Smooth muscle cell (in vitro differentiated cells): ENCODE measurements around the gene GPR39. TPM values are rescaled to one million over a fixed set of nuclear protein-coding genes. Genes with fewer than 3 reads are reported as not detected.

Experiments used
- DNase-seq: peaks from one replicate; lab custom pipeline; 2025; ENCODE audit not compliant: unreplicated experiment; lab: John Stamatoyannopoulos, UW
- H2AFZ ChIP-seq: fragments of 200-600 bp; sonication (generic); 2 replicates; pipeline ENCODE4 v1.6.0; 2016; ENCODE audit warnings: antibody characterized with exemption, low read depth, mild to moderate bottlenecking
- H3F3A ChIP-seq: fragments of 200-600 bp; sonication (generic); 2 replicates; pipeline ENCODE4 v1.6.0; 2017; ENCODE audit warnings: antibody characterized with exemption, low read depth
- H3K27ac ChIP-seq: fragments of 200-600 bp; sonication (generic); 2 replicates; pipeline ENCODE4 v1.5.1; 2016; ENCODE audit warnings: low read depth, mild to moderate bottlenecking
- H3K27me3 ChIP-seq: fragments of 200-600 bp; sonication (generic); 2 replicates; pipeline ENCODE4 v1.6.1; 2016; ENCODE audit warnings: low read depth, mild to moderate bottlenecking
- H3K36me3 ChIP-seq: fragments of 200-600 bp; sonication (generic); 2 replicates; pipeline ENCODE4 v1.5.1; 2016; ENCODE audit warnings: low read depth
- H3K4me1 ChIP-seq: fragments of 200-600 bp; sonication (generic); 2 replicates; pipeline ENCODE4 v1.5.1; 2016; ENCODE audit warnings: low read depth
- H3K4me2 ChIP-seq: fragments of 200-600 bp; sonication (generic); 2 replicates; pipeline ENCODE4 v1.6.0; 2016; ENCODE audit warnings: mild to moderate bottlenecking
- H3K4me3 ChIP-seq: fragments of 200-600 bp; sonication (generic); 2 replicates; pipeline ENCODE4 v1.5.1; 2016; ENCODE audit warnings: mild to moderate bottlenecking
- H3K79me2 ChIP-seq: fragments of 200-600 bp; sonication (generic); 2 replicates; pipeline ENCODE4 v1.6.0; 2016; ENCODE audit warnings: low read depth, mild to moderate bottlenecking
- H3K9ac ChIP-seq: fragments of 200-600 bp; sonication (generic); 2 replicates; pipeline ENCODE4 v1.6.0; 2016; ENCODE audit warnings: low read depth
- H3K9me3 ChIP-seq: fragments of 200-600 bp; sonication (generic); replicated peaks from 2 replicates; pipeline ENCODE4 v1.5.1; 2016; ENCODE audit warnings: low read depth
- H4K20me1 ChIP-seq: fragments of 200-600 bp; sonication (generic); 2 replicates; pipeline ENCODE4 v1.6.0; 2016; ENCODE audit warnings: low read depth
- CTCF ChIP-seq: fragments of 200-600 bp; sonication (generic); IDR thresholded peaks from 2 replicates; pipeline ENCODE4 v1.5.1; 2017; ENCODE audit warnings: borderline replicate concordance, mild to moderate bottlenecking, antibody characterized with exemption; ENCODE audit not compliant: insufficient read depth, poor library complexity, severe bottlenecking
- whole genome bisulfite sequencing: methylation state at CpG from one replicate; pipeline ENCODE4 v1.1.7; 2016; ENCODE audit warnings: low lambda C conversion rate; 5-methylcytosine and 5-hydroxymethylcytosine counted together
- polyA plus RNA-seq: library from polyadenylated mRNA; unstranded; fragments of >200 nt; fragmentation: Nextera tagmentation; extraction: Ambion mirVana; gene quantifications from 2 replicates; pipeline ENCODE4 v1.2.1, GENCODE V29; 2016
- total RNA-seq: library from RNA; depleted of rRNA; stranded (reverse); fragments of >200 nt; gene quantifications from 2 replicates; pipeline ENCODE4 v1.2.3, GENCODE V29; 2014

GPR39 gene
- total and polyA plus RNA-seq, 2 experiments from 2014 or later = 0.87 to 1.4 TPM

DNA sequence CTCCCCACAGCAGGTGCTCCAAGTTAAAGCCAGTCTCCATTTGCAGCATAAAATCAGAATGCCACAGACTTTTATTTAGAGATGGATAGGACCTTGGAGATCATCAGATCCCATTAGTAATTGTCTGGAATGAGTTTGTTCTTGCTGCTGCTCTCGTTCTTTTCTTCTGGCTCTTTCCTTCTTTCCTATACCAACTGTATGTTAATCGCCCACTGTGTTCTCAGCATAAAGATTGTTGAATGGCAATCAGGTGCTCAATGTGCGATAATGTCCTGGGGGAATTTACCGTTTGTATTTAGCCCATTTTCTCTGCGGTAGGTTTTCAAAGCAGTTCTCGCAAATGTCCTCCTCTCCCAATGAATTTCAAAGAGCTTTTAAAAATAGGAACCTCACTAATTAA lies 3.3 kb downstream of the GPR39 start:
- Histone ChIP-seq H3K36me3 (no peaks in the 10 kb centered on the region), H4K20me1 (no peaks in the 10 kb centered on the region), H3K4me3 (peak overlapping the region; percentile 35), H3K9ac (no peak overlapping the region), H3K4me2 (no peak overlapping the region), H3K27me3 (peaks cover 7% of the 10 kb centered on the region), H3K79me2 (no peaks in the 10 kb centered on the region), H3K4me1 (peaks cover 4% of the 10 kb centered on the region), H2AFZ (no peak overlapping the region), H3K27ac (no peak overlapping the region), H3K9me3 (no peaks in the 10 kb centered on the region), H3F3A (peaks cover 10% of the 10 kb centered on the region)
- no peak for DNase-seq
- TF ChIP-seq CTCF = no peak
- 92% methylated on average over 6 of the region's 6 CpGs for WGBS

- no peak for TF ChIP-seq CTCF
- Histone ChIP-seq H3K4me2 (no peak overlapping the region), H3K27ac (no peak overlapping the region), H3K27me3 (peaks cover 7% of the 10 kb centered on the region), H3K79me2 (no peaks in the 10 kb centered on the region), H2AFZ (peak overlapping the region; percentile 35), H3K9ac (no peak overlapping the region), H3K4me3 (no peak overlapping the region), H4K20me1 (no peaks in the 10 kb centered on the region), H3F3A (no peaks in the 10 kb centered on the region), H3K4me1 (peaks cover 4% of the 10 kb centered on the region), H3K9me3 (no peaks in the 10 kb centered on the region), H3K36me3 (no peaks in the 10 kb centered on the region)
- no peak for DNase-seq
- 88% methylated on average over 2 of the region's 2 CpGs for WGBS
These were observed 4.5 kb downstream of the GPR39 start for GRCh38 chr2:132420816-132421805.

DNA sequence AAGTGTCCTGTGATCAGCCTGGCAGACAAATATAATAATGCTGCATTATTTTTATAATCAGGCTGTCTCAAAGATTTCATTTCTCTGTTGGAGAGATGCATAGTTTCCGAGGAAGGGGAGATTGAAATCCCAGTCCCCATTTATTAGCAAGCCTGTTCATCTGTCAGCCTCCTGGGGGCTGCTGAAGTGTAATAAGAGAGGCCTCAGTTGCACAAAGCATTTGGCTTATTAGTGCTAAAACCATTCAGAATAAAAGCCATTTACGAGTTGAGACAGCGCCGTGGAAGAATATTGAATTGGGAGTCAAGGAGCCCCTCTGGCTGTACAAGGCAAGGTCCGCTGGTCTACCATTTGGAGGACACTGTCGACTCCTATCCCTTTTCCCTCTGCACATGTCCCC lies 6.1 kb downstream of the GPR39 start:
- 95% methylated on average over 6 of the region's 6 CpGs for WGBS
- Histone ChIP-seq H3K79me2 (no peaks in the 10 kb centered on the region), H3K9me3 (no peaks in the 10 kb centered on the region)

More for the DNA sequence above, 6.1 kb downstream of the GPR39 start:
- Histone ChIP-seq H3K4me1 (peaks cover 4% of the 10 kb centered on the region), H3K27me3 (peaks cover 7% of the 10 kb centered on the region), H3F3A (no peaks in the 10 kb centered on the region), H2AFZ (no peak overlapping the region), H3K9ac (no peak overlapping the region), H3K4me2 (no peak overlapping the region), H3K4me3 (no peak overlapping the region), H3K36me3 (no peaks in the 10 kb centered on the region), H3K27ac (no peak overlapping the region), H4K20me1 (no peaks in the 10 kb centered on the region)
- no peak for DNase-seq
- no peak for TF ChIP-seq CTCF
